Measurements from ENCODE around the gene CAST.

The CAST gene

DNA sequence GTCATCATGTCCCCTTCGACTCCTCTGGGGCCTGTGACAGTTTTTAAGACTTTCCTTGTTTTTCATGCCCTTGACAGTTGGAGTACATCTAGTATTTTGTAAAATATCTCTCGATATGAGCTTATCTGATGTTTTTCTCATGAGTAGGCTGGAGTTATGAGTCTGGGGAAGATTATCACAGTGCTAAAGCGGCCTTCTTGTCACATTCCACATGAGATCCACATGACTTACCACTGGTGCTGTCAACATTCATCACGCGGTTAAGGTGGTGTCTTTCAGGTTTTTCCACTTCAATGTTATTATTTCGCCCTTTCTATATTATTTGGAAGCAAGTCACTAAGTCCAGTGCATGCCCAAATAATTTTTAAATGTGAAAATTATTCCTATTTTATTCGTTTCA, 17.1 kb upstream of the CAST start:
- no peak for DNase-seq

DNA sequence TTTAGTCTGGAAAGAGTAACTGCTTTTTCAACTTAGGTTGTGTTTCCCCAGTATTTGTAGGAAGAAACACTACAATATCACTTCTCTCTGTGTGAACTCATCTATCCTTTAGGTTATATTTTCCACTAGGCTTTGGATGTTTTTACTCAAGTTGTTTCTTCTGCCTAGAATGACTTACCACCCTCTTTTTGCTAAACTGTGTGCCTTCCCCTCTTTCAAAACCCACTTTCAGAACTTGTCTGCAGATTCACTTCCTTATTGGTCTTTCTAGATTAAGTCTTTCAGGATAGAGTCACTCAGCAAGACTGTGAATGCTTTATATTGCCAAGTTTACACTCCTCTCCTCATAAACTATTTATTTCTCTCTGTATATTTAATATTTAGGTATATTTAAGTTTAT, 14.2 kb upstream of the CAST start:
- DNase-seq: no peak

DNA sequence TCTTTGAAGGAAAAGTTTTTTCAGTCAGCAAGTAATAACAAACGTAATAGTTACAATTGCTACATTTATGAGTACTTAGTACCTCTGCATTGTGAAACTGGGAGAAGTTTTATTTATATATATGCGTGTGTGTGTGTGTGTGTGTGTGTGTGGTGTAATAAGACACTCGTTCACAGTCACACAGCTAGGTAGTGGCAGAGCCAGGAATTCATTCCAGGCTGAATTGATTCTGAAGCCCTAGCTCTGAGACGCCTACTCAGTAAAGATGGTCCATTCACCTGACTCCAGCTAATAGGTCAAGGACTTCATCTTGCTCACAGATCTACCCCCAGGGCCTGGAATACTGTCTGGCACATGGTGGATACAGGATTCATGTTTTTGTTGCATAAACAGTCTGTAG, 13.6 kb upstream of the CAST start:
- DNase-seq: no peak

DNA sequence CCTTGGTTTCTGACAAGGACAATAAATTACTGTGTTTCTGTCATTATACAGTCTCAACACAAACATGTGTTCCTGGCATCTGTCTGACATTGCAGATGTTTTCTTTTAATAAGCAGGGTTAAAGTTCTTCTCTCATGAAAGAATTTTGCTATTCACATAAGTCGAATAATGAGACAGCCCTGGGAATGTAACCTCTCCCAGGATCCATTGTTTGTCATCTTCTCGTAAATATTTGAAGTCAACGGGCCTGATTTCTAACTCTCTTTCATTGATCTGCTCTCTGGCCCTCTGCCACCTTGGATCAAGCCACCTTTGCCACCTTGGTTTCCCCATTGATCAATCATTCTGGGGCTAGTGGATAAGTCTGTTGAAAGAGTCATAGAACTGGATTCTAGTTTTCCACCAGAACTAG, 12.9 kb upstream of the CAST start:
- DNase-seq: no peak

- no peak for DNase-seq
Measured at GRCh38 chr5:96649681-96650540, 12.3 kb upstream of the CAST start.

GRCh38 chr5:96651047-96651446, 11.1 kb upstream of the CAST start:
- no peak for DNase-seq

GRCh38 chr5:96651948-96652753, 10.0 kb upstream of the CAST start:
- DNase-seq: peak; percentile 29 to 79 (median 35)

DNA sequence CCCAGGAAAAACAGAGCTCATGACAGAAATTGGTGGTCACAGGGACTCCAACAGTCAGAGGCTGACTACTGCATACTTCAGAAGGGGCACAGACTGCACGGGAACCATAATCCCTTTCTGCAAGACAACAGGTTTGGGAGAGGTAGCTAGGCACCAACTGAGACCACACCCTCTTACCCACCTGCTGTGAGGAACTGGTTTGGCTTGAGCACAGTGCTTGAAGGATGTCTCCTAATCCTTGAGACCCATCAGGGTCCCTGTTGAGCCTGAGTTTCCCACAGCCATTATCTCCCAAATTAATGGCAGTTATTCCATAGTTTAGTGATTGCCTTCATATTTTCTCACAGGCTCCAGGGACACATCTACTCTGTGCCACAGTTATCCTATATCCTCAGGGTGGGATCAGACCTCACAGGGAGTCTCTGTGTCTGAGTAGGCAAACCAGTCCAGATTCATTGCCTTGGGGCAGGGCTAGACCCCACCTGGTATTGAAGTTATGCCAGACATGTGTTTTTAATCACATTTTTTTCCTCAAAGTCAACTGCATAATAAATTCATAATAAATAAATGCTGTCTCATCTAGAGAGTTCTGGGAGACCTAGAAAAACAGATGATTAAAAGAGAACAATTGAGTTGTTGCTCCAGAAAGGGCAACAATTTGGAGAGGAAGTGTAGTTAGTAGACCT, 9.3 kb upstream of the CAST start:
- DNase-seq: peak in 2 of 3 experiments; percentile 9 to 36

DNA sequence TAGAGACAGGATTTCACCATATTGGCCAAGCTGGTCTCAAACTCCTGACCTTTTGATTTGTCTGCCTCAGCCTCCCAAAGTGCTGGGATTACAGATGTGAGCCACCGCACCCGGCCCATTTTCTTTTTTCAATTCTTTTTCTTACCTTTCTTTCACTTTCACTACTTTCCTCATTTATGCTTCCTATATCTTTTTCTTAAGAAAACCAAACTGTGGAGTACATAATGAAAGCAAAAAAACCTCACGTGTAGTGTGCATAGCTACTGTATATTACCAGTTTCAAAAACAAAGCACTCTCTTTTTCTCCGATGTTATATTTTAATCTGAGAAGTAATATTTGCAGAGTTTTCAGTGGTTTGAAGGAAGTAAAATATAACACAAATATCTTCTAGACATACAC, 8.0 kb upstream of the CAST start:
- no peak for DNase-seq

- no peak for DNase-seq
Measured at GRCh38 chr5:96655085-96655484, 7.1 kb upstream of the CAST start.

DNA sequence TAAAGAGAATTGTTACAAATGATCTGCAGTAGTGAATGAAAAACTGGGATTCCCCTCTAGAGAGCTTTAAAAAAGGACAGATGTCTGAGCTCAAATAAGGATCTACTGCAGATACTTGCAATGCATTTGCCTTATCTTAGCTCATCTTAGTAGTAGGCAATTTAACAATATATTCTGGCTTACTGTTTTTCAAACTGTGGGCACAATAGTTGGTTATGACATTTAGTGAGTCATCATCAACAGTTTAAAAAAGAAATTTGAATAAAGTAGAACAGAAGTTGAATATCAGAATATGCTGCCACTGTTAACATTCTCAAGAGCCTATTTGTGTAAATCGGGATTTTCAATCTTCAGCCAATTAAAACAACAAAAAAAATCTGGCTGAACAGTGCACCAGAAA, 6.7 kb upstream of the CAST start:
- no peak for DNase-seq

GRCh38 chr5:96657068-96657467, 5.1 kb upstream of the CAST start:
- DNase-seq: no peak

DNA sequence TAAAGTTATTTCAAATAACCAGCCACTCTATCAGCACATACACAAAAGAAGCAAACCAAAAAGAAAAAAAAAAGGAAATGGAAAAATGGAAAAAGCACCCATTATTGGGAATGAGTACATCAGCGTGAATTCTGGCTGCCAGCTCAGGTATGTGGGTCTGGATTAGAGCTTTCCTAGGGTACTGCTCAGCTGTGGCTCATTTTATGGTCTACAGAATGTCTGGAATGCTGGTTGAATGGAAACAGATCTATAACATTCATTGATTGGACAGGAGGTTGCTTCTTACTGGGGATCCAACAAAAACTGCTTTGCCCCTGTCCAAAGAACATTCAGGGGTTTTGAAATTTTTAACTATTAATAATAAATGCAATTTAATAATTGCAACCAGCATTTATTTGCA, 3.9 kb upstream of the CAST start:
- no peak for DNase-seq

DNA sequence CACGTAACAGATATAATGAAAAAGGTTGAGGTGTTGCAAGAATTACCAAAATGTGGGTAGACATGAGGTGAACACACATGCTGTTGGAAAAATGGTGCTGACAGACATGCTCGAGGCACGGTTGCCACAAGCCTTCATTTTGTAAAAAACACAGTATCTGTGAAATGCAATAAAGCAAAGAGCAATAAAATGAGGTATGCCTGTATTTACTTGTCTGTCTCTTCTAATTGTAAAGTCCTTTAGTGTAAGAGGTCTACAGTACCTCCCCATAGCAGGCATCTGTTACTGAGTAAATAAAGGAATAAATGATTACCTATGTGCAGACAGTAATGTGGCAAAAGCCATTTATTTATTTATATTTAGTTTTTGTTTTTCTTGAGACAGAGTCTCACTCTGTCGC, 3.0 kb upstream of the CAST start:
- no peak for DNase-seq

DNA sequence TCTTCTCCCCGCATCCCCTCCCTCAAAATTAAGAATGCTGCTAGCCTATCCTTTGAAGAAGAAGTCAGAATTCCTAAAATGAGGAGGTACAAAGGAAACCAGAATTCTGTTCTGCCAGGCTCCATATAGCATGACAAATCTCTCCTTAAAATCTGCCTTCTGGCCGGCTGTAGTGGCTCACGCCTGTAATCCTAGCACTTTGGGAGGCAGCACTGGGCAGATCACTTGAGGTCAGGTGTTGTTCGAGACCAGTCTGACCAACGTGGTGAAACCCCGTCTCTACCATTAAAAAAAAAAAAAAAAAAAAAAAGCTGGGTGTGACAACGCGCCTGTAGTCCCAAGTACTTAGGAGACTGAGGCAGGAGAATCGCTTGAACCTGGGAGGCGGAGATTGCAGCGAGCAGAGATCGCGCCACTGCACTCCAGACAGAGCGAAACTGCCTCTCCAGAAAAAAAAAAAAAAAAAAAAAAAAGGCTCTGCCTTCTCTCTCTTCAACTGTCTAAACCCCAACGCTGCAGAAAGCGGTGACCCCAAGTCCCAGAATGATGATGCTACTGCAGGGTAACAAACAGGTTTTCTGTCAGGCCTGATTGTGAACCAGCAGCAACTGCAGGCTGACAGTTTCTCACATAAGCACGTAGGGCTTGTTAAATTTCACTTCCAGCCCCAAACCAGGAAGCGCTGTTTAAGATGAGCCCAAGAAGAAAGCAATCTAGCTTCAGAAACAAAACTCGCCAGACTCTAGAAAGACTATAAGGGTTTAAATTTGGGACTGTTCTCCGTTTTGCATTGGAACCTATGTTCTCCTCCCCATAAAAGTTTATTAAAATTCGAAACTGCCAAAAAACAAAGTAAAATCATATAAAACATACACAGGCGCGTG, 963 bp upstream of the CAST start:
- peak; percentile 31 to 54 (median 42) for DNase-seq

GRCh38 chr5:96662725-96663518, 746 bp downstream of the CAST start:
- peak; percentile 80 to 88 (median 84) for DNase-seq

DNA sequence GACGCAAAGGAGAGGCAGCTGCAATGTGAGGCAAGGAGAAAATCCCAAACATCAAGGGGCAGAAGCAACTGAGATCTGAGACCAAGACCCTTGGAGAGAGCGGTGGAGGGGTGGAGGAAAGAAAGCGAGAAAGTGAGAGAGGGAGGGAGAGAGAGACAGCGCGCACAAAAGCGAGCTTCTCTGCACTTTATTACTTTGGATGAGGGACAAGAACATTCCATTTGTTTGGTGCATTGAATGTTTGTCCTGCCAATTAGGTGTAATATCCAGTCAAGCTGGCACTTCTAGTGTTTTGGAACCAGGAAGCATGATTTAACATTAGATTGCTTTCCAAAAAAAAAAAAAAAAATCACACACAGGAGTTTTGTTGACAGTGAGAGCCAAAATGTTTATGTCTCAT, 1.4 kb downstream of the CAST start:
- DNase-seq: peak in 2 of 3 experiments; percentile 27 to 28

- DNase-seq: no peak
Measured at GRCh38 chr5:96664669-96665068, 2.5 kb downstream of the CAST start.

GRCh38 chr5:96668725-96669124, 6.5 kb downstream of the CAST start:
- no peak for DNase-seq

GRCh38 chr5:96669909-96670308, 7.7 kb downstream of the CAST start:
- DNase-seq: no peak

- DNase-seq: no peak
Measured at GRCh38 chr5:96671441-96671840, 9.3 kb downstream of the CAST start.

GRCh38 chr5:96673127-96673526, 11.0 kb downstream of the CAST start:
- no peak for DNase-seq
